CD4-positive, alpha-beta T cell (primary cell): ENCODE measurements around the gene CDH4. TPM values are rescaled to one million over a fixed set of nuclear protein-coding genes. Genes with fewer than 3 reads are reported as not detected.

Source experiments
- ATAC-seq: fragments of 200-7000 bp; cut with Tn5 transposase; one replicate; pipeline ENCODE4 v1.10.0; 2022; ENCODE audit warnings: mild to moderate bottlenecking; ENCODE audit not compliant: poor library complexity
- CTCF ChIA-PET: fragments of 350-600 bp; sonication (Branson Sonifier 250); formaldehyde crosslinking; loops from one replicate; lab custom pipeline; 2021; ENCODE audit warnings: antibody characterized with exemption, inconsistent platforms; lab: Charles Lee
- POLR2A ChIA-PET: fragments of 350-600 bp; sonication (Branson Sonifier 250); formaldehyde crosslinking; loops from one replicate; lab custom pipeline; 2021; ENCODE audit warnings: antibody characterized with exemption, inconsistent platforms; lab: Charles Lee
- DNase-seq, 14 experiments: peaks; one replicate each; pipeline ENCODE4 v3.0.0-alpha.2; 2013 to 2020; ENCODE audit warnings: mixed read lengths in 2 of 14
- H3K27ac ChIP-seq, 2 donors: one replicate each; pipeline versions ENCODE4 v1.5.1 to v1.7.0; 2013; ENCODE audit warnings: low read length in 2 of 2, low read depth in 1 of 2, mild to moderate bottlenecking in 1 of 2
- H3K27me3 ChIP-seq, 2 experiments: 1 replicate in 1 of 2; 2 replicates in 1 of 2; pipeline versions ENCODE4 v1.6.1 to v1.7.0; 2013; ENCODE audit warnings: low read length in 2 of 2, control low read depth in 1 of 2, mild to moderate bottlenecking in 1 of 2, moderate library complexity in 1 of 2; ENCODE audit not compliant: insufficient read depth in 2 of 2, control insufficient read depth in 1 of 2
- H3K36me3 ChIP-seq: one replicate; pipeline ENCODE4 v1.6.1; 2013; ENCODE audit warnings: low read length, control low read depth; ENCODE audit not compliant: insufficient read depth
- H3K4me1 ChIP-seq: one replicate; pipeline ENCODE4 v1.6.1; 2013; ENCODE audit warnings: low read length, control low read depth; ENCODE audit not compliant: insufficient read depth
- H3K4me3 ChIP-seq: one replicate; pipeline ENCODE4 v1.5.1; 2013; ENCODE audit warnings: mild to moderate bottlenecking, low read length, moderate library complexity
- H3K9me3 ChIP-seq, 2 experiments: 1 replicate in 1 of 2; 2 replicates in 1 of 2; pipeline versions ENCODE4 v1.6.1 to v1.7.0; 2013; ENCODE audit warnings: low read length in 2 of 2, mild to moderate bottlenecking in 2 of 2, control low read depth in 1 of 2, moderate library complexity in 1 of 2; ENCODE audit not compliant: control insufficient read depth in 1 of 2, insufficient read depth in 1 of 2
- H3K27ac Mint-ChIP-seq: one replicate; pipeline ENCODE4 v1.8.0; 2020; ENCODE audit warnings: mixed read lengths
- H3K27me3 Mint-ChIP-seq: one replicate; pipeline ENCODE4 v1.8.0; 2021; ENCODE audit warnings: mixed read lengths
- H3K36me3 Mint-ChIP-seq: one replicate; pipeline ENCODE4 v1.8.0; 2021; ENCODE audit warnings: low read depth, mixed read lengths
- H3K4me1 Mint-ChIP-seq: one replicate; pipeline ENCODE4 v1.8.0; 2021; ENCODE audit warnings: low read depth, mixed read lengths
- H3K4me3 Mint-ChIP-seq: one replicate; pipeline ENCODE4 v1.8.0; 2020; ENCODE audit warnings: mild to moderate bottlenecking, mixed read lengths
- H3K9me3 Mint-ChIP-seq: one replicate; pipeline ENCODE4 v1.8.0; 2020; ENCODE audit warnings: mixed read lengths
- intact Hi-C, 2 experiments: fragments of 100-400 bp; cut with DNase I in 1 of 2; cut with micrococcal nuclease in 1 of 2; formaldehyde crosslinking; loops; one replicate each; pipeline versions ENCODE4 v1.15.1 to v1.9.0; 2023 to 2025; cut with DNase I, micrococcal nuclease
- total RNA-seq, 174 experiments: library from RNA in 2 of 174; stranded (reverse) in 2 of 174; gene quantifications; one replicate each; pipeline ENCODE4 v1.2.3 and lab custom pipeline; 2021 to 2026
- TF ChIP-seq, protein P1 (sequence below): fragments of 200-600 bp; IDR thresholded peaks from one replicate; pipeline ENCODE4 v1.8.0; 2022; ENCODE audit warnings: antibody characterized with exemption, mild to moderate bottlenecking

Gene CDH4
- total RNA-seq, 2 experiments from 2014 or later = 0.11 TPM

DNA sequence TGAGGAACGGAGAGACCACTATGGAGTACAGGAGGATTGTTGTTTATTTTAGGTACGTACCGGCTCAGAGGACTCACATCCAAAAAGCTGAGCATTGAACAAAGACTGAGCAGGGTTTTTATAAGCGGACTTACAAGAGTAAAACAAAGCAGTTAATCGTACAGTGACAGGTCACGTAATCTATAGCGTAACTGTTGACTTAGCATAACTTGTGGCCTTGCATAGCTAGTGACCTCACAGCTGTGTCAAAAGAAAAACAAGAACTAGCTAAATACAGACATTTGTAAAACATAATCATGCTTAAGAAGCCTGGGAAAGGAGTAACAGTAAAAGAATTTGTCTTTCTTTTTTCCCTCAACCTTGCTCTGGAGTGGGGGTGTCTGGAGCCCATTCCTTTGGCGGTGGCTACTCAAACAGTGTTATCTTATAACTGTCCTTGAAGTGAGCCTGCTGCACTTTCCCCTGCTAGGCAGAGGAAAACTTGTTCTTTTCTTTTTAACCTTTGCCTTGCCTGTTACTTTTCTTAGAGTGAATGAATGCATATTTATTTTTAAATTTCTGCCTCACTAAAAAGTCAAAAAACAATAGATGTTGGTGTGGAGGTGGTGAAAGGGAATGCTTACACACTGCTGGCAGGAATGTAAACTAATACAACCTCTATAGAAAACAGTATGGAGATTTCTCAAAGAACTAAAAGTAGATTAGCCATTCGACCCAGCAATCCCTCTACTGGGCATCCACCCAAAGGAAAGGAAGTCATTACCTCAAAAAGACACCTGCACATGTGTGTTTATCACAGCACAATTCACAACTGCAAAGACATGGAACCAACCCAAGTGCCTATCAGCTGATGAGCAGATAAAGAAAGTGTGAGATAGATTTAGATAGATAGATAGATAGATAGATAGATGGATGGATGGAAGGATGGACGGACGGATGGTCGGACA is 704.6 kb downstream of the CDH4 start:
- H3K27me3 ChIP-seq = peaks cover 5 to 10% of the 10 kb centered on the region in 2 experiments
- POLR2A ChIA-PET = no interaction called here

DNA sequence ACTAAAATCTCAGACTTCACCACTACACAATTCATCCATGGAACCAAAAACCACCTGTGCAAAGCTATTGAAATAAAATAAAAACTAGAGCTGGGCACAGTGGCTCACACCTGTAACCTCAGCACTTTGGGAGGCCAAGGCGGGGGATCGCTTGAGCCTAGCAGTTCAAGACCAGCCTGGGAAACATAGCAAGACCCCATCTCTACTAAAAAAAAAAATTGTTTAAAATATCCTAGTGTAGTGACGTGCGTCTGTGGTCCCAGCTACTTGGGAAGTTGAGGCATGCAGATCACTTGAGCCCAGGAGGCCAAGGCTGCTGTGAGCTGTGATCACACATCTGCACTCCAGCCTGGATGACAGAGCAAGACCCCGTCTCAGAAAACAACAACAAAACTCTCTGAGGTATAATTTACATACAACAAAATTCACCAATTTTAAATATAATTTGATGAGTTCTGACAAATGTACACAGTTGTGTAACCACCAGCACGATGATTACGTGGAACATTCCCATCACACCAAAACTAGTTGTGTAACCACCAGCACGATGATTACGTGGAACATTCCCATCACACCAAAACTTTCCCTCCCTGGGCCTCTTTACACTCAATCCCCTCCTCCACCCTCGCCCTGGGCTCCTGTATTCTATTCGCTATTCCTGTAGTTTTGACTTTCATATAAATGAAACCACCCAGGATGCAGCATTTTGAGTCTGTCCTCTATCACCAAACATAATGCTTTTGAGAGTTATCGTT is 706.1 kb downstream of the CDH4 start:
- Histone ChIP-seq H3K36me3 (no peaks in the 10 kb centered on the region), H3K4me3 (no peak overlapping the region), H3K27me3 (peaks cover 0 to 4% of the 10 kb centered on the region in 2 experiments), H3K27ac (no peak overlapping the region), H3K9me3 (peaks cover 0 to 7% of the 10 kb centered on the region in 2 experiments), H3K4me1 (no peaks in the 10 kb centered on the region)
- Mint-ChIP-seq H3K36me3 (no peaks in the 10 kb centered on the region), H3K4me3 (no peak overlapping the region), H3K27ac (no peak overlapping the region), H3K9me3 (no peaks in the 10 kb centered on the region), H3K27me3 (peaks cover 8% of the 10 kb centered on the region), H3K4me1 (no peaks in the 10 kb centered on the region)
- intact Hi-C loops = no loop called here
- TF ChIP-seq, protein P1, sequence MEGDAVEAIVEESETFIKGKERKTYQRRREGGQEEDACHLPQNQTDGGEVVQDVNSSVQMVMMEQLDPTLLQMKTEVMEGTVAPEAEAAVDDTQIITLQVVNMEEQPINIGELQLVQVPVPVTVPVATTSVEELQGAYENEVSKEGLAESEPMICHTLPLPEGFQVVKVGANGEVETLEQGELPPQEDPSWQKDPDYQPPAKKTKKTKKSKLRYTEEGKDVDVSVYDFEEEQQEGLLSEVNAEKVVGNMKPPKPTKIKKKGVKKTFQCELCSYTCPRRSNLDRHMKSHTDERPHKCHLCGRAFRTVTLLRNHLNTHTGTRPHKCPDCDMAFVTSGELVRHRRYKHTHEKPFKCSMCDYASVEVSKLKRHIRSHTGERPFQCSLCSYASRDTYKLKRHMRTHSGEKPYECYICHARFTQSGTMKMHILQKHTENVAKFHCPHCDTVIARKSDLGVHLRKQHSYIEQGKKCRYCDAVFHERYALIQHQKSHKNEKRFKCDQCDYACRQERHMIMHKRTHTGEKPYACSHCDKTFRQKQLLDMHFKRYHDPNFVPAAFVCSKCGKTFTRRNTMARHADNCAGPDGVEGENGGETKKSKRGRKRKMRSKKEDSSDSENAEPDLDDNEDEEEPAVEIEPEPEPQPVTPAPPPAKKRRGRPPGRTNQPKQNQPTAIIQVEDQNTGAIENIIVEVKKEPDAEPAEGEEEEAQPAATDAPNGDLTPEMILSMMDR = no peak
- DNase-seq (no peak), ATAC-seq (no peak)
- POLR2A ChIA-PET = no interaction called here
- CTCF ChIA-PET = no interaction called here

More for the DNA sequence above, 704.6 kb downstream of the CDH4 start:
- Histone ChIP-seq H3K4me3 (no peak overlapping the region), H3K36me3 (no peaks in the 10 kb centered on the region), H3K27ac (no peak overlapping the region), H3K9me3 (peaks cover 0 to 11% of the 10 kb centered on the region in 2 experiments), H3K4me1 (no peaks in the 10 kb centered on the region)
- intact Hi-C loops = no loop called here
- H3K4me1 Mint-ChIP-seq = no peaks in the 10 kb centered on the region
- DNase-seq (no peak), ATAC-seq (no peak)
- no peak overlapping the region for H3K27ac Mint-ChIP-seq
- TF ChIP-seq, protein P1 = no peak
- H3K27me3 Mint-ChIP-seq = peaks cover 14% of the 10 kb centered on the region
- CTCF ChIA-PET = no interaction called here
- H3K36me3 Mint-ChIP-seq = no peaks in the 10 kb centered on the region
- H3K9me3 Mint-ChIP-seq = no peaks in the 10 kb centered on the region
- H3K4me3 Mint-ChIP-seq = no peak overlapping the region

DNA sequence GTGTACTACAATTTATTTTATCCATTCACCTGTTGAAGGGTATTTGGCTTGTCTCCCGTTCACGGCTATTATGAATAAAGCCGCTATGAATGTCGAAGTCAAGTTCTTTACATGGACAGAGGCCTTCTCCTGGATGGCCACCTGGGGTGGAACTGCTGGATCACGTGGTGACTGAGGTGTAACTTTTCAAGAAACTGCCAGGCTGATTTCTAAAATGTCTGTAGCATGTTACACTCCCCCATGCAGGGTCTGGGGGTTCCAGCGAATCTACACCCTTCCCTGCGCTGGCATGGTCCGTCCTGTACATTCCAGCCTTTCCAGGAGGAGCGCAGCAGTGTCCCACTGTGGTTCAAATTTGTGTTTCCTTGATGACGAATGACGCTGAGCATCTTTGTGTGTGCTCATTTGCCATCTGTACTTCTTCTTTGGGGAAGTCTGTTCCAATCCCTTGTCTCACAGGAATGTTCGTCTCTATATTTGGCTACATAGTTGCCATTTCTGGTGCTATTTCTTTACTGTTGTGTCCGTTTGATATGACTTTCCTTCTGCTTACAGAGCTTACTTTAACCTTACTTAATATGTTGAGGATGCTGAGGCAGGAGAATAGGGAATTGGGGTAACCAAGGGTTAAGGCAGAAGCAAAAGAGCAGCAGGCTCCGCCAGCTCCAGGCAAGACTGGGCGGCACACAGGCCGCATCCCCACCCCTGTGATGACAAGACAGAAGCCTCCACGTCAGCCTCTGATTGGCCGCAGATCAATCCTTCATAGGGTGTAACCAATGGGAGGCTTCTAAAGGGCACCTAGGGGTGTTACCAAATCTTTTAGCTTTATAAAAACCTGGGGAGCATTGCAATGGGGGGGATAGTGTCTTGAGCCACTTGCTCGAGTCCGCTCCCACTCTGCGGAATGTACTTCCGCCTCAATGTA is 707.0 kb downstream of the CDH4 start:
- Mint-ChIP-seq H3K36me3 (no peaks in the 10 kb centered on the region), H3K27ac (no peak overlapping the region), H3K27me3 (peaks cover 16% of the 10 kb centered on the region), H3K4me1 (no peaks in the 10 kb centered on the region), H3K4me3 (no peak overlapping the region), H3K9me3 (no peaks in the 10 kb centered on the region)
- TF ChIP-seq, protein P1 = no peak
- H3K27me3 ChIP-seq = no peaks in the 10 kb centered on the region
- POLR2A ChIA-PET = no interaction called here
- no peaks in the 10 kb centered on the region for H3K36me3 ChIP-seq
- ATAC-seq = no peak
- H3K4me1 ChIP-seq = no peaks in the 10 kb centered on the region
- H3K4me3 ChIP-seq = no peak overlapping the region
- H3K27ac ChIP-seq = no peak overlapping the region
- no peak for DNase-seq
- CTCF ChIA-PET = no interaction called here
- intact Hi-C loops = no loop called here
- H3K9me3 ChIP-seq = peaks cover 0 to 7% of the 10 kb centered on the region in 2 experiments
